ENCODE results near the gene WRAP53.

GRCh38 chr17:7704601-7705268 lies 16.5 kb downstream of the WRAP53 start, which contains the start of gene EFNB3:
- TF ChIP-seq CTCF (IDR thresholded peaks at IDR 0.05) (no peak), POLR2A (IDR thresholded peaks at IDR 0.05) (no peak)
